Suppressor macrophage treated with lipopolysaccharide for 4 hours (primary cell): ENCODE measurements around the gene SSBP2.
A peak's percentile ranks its signal among the peaks of the same experiment; 100 is the strongest.

Source experiments
- DNase-seq: peaks from one replicate; pipeline ENCODE4 v3.0.0-alpha.2; 2020

The SSBP2 gene

DNA sequence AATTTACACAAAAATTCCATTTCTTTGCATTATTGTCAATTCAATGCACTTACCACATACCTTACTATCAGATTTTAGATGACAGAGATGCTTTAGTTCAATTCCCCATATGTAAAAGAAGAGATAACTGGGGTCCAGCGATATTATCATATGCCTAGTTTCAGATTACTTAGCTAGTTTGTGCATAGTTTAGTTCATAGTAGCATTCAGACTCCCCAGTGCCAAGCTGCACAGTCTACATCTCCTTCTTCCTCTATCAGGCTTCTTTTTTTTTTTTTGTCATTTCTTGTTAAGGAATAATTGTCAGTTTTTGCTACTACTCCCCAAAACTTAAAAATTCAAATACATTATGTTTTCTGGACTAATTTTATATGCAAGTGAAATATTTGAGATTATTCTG, 175.0 kb downstream of the SSBP2 start:
- DNase-seq: no peak

DNA sequence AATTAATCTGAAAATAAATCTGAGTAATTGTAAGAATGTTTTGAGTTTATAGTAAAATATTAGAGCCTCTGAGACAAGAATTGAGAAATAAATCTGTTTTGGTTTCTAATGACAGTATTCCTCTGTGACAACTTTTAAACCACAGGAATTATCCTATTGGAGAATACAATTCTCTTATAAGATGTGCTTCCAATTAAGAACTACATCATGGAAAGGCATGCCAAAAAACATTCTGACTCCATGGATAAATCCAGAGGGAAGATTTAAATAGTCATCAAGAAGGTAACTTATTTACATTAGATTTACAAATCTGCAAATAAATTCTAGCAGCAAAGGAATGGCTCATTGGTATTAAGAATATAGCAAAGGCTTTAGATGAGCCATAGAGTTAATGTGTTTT, 178.7 kb downstream of the SSBP2 start:
- no peak for DNase-seq

- no peak for DNase-seq
These were observed 192.7 kb downstream of the SSBP2 start for GRCh38 chr5:81558188-81558587.

GRCh38 chr5:81556809-81557208, 194.1 kb downstream of the SSBP2 start:
- DNase-seq: no peak

GRCh38 chr5:81555865-81556264, 195.0 kb downstream of the SSBP2 start:
- no peak for DNase-seq

GRCh38 chr5:81554647-81555046, 196.2 kb downstream of the SSBP2 start:
- no peak for DNase-seq

DNA sequence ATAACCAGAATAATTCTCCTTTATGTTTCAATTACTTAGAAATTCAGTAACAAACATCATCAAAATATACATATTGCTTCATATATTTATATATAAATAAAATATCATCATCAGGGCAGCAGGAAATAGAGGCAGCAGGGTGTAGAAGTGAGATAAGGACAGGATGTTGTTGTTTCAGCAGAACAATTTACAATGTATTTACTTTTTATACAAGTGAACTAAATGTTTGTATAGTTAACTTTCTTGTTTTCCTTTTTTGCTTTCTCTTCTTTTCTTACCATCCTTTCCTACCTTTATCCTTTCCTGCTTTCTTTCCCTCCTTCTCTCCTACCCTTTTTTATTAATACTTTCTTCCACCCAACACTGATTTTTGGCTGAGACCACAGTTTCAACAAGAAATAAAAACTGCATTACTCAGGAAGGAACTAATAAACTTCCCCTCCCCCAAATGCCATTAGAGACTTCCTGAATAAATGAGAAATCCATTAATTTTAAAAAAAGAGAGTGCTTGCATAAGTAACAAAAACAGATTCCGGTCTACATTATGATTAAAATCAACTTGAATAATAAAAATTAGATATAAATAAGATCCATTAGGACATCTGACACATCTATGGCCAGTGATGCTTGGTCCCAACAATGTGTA, 197.2 kb downstream of the SSBP2 start:
- DNase-seq: no peak

GRCh38 chr5:81552852-81553566, 197.9 kb downstream of the SSBP2 start:
- no peak for DNase-seq

DNA sequence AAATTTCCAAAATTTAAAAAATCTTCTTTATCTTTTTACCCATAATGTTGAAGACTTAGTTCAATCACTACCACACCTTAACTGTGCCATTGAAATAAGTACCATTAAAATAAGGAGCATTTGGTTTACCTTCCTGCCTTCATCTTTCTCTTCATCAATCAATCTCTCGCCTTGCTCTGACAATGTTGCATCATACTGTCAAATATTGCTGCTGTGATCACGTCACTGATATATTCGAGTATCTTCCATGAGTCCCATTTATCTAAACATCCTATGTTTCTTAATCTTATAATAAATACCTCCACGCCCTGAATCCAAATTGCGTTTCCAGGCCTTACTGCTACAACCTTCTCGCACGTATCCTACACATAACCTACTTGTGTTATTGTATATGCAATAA, 201.8 kb downstream of the SSBP2 start:
- DNase-seq: no peak

DNA sequence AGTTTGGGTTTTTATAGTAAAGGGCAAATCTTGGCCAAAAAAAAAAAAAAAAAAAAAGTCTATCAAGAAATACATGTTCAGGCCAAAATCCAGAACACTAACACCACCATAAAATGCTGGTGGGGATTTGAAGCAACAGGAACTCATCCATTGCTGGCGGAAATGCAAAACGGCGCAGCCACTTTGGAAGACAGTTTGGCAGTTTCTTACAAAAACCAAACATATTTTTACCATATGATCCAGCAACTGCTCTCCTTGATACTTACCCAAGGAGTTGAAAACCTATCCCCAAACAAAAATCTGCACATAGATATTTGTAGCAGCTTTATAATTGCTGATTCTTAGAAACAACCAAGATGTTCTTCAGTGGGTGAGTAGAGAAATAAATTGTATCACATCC, 203.9 kb downstream of the SSBP2 start:
- no peak for DNase-seq

- DNase-seq: no peak
These were observed 205.0 kb downstream of the SSBP2 start for GRCh38 chr5:81545911-81546310.

GRCh38 chr5:81544351-81545018, 206.4 kb downstream of the SSBP2 start:
- no peak for DNase-seq

- DNase-seq: no peak
These were observed 208.7 kb downstream of the SSBP2 start for GRCh38 chr5:81542242-81542641.

GRCh38 chr5:81537905-81538547, 212.9 kb downstream of the SSBP2 start:
- DNase-seq: no peak

- no peak for DNase-seq
These were observed 216.5 kb downstream of the SSBP2 start for GRCh38 chr5:81534441-81534840.

GRCh38 chr5:81533629-81534405, 217.1 kb downstream of the SSBP2 start:
- DNase-seq: no peak

- DNase-seq: no peak
These were observed 220.0 kb downstream of the SSBP2 start for GRCh38 chr5:81530919-81531318.

- DNase-seq: peak; percentile 65
These were observed 225.2 kb downstream of the SSBP2 start for GRCh38 chr5:81525690-81526089.

DNA sequence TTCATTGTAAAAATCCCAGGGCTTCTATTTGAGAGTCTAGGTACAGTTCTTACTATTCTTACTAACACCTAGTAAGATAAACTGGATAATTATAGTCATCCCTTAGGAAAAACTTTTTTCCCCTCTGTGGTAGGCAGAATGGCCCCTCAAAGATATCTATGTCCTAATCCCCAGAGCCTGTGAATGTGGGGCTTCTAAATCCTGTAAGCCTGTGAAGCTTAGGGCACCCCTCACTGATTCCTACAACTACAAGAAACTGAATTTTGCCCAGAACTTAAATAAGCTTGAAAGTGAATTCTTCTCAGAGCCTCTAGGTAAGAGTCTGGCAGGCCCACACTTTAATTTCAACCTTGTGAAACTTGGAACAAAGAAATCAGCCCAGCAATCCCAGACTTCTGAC, 226.9 kb downstream of the SSBP2 start:
- DNase-seq: no peak

DNA sequence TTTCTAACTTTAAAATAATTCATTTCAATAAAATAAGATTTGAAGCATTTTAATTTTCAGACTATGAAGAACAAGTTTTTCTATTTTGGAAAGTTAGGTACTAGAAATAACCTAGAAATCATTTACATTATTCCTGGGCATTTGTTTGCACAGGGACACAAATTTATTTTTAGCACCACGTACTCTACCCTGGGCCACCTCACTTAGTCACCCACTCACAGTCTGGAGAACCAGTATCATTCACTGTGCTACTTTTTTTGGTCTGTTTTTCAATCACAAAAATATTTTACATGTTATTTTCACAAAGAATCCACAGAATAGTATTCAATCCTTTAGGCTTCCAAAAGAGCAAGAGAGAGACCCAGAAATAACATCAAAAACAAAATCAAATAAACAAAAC, 228.3 kb downstream of the SSBP2 start:
- DNase-seq: no peak

- DNase-seq: no peak
These were observed 230.1 kb downstream of the SSBP2 start for GRCh38 chr5:81520769-81521168.

DNA sequence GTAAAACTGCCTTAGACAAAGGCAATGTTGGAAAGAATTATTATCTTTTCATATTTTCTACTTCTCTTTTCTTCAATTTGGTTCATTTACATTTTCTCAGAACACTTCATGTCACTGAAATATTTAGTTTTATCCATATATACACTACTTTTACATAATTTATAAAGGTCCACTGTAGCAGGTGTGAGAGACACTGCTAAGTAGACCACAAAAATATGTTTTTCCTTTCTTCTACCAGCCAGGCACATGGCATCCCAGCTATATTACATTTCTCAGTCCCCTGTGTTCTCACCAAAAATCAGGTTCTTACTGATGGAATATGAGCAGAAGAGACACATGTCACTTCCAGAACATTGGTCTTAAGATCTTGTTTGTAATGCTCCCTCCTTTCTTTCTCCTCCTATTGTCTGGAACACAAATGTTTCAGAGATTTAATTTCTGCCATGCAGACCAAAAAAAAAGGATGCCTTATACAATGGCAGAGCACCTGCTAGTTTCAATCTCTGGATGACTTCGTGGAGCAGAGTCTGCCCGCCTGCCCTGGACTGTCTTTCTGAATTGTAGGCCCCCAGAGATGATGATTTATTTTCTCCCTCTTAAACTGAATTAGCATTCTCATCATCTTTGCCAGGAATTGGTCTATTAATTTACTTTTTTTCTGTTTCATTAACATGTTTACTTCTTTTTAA, 231.5 kb downstream of the SSBP2 start:
- DNase-seq: no peak
